Neural progenitor cell (in vitro differentiated cells): ENCODE measurements around the gene EHMT1. TPM values are rescaled to one million over a fixed set of nuclear protein-coding genes. Genes with fewer than 3 reads are reported as not detected.

Experiments used
- DNase-seq: peaks from one replicate; pipeline ENCODE4 v3.0.0-alpha.2; 2016; ENCODE audit warnings: low spot score
- H2AFZ ChIP-seq: fragments of 200-600 bp; sonication (generic); replicated peaks from 2 replicates; pipeline ENCODE4 v1.6.1; 2016; ENCODE audit warnings: antibody characterized with exemption
- H3F3A ChIP-seq: fragments of 200-600 bp; sonication (generic); 2 replicates; pipeline ENCODE4 v1.6.1; 2016; ENCODE audit warnings: antibody characterized with exemption, low read depth
- H3K27ac ChIP-seq: fragments of 200-600 bp; sonication (generic); 2 replicates; pipeline ENCODE4 v1.5.1; 2016; ENCODE audit warnings: mild to moderate bottlenecking
- H3K27me3 ChIP-seq: fragments of 200-600 bp; sonication (generic); 2 replicates; pipeline ENCODE4 v1.6.1; 2016; ENCODE audit warnings: mild to moderate bottlenecking, moderate library complexity
- H3K36me3 ChIP-seq: fragments of 200-600 bp; sonication (generic); 2 replicates; pipeline ENCODE4 v1.5.1; 2016
- H3K4me1 ChIP-seq: fragments of 200-600 bp; sonication (generic); 2 replicates; pipeline ENCODE4 v1.6.1; 2016; ENCODE audit warnings: mixed run types
- H3K4me2 ChIP-seq: fragments of 200-600 bp; sonication (generic); 2 replicates; pipeline ENCODE4 v1.6.1; 2016
- H3K4me3 ChIP-seq: fragments of 200-600 bp; sonication (generic); 2 replicates; pipeline ENCODE4 v1.5.1; 2016
- H3K79me2 ChIP-seq: fragments of 200-600 bp; sonication (generic); 2 replicates; pipeline ENCODE4 v1.6.1; 2016; ENCODE audit warnings: low read depth
- H3K9ac ChIP-seq: fragments of 200-600 bp; sonication (generic); 2 replicates; pipeline ENCODE4 v1.6.1; 2016
- H3K9me3 ChIP-seq: fragments of 200-600 bp; sonication (generic); 2 replicates; pipeline ENCODE4 v1.5.1; 2016; ENCODE audit warnings: low read depth
- H4K20me1 ChIP-seq: fragments of 200-600 bp; sonication (generic); 2 replicates; pipeline ENCODE4 v1.6.1; 2016; ENCODE audit warnings: low read depth
- H3K27ac Mint-ChIP-seq: 3 replicates; pipeline ENCODE4 v1.8.0; 2021; ENCODE audit warnings: mixed read lengths
- H3K27me3 Mint-ChIP-seq: 2 replicates; pipeline ENCODE4 v1.8.0; 2022; ENCODE audit warnings: low read depth, mild to moderate bottlenecking, inconsistent platforms, moderate library complexity, mixed read lengths; ENCODE audit not compliant: insufficient read depth
- H3K36me3 Mint-ChIP-seq: 3 replicates; pipeline ENCODE4 v1.8.0; 2021; ENCODE audit warnings: mixed read lengths
- H3K4me1 Mint-ChIP-seq: 3 replicates; pipeline ENCODE4 v1.8.0; 2021; ENCODE audit warnings: mixed read lengths
- H3K4me3 Mint-ChIP-seq: 3 replicates; pipeline ENCODE4 v1.8.0; 2021; ENCODE audit warnings: mild to moderate bottlenecking, moderate library complexity, mixed read lengths
- H3K9me3 Mint-ChIP-seq: 3 replicates; pipeline ENCODE4 v1.8.0; 2020; ENCODE audit warnings: mixed read lengths
- CTCF ChIP-seq: fragments of 200-600 bp; sonication (generic); IDR thresholded peaks from 2 replicates; pipeline ENCODE4 v1.5.1; 2017; ENCODE audit warnings: antibody characterized with exemption, mild to moderate bottlenecking
- EZH2 ChIP-seq: fragments of 200-600 bp; sonication (generic); IDR thresholded peaks from 2 replicates; pipeline ENCODE4 v1.6.1; 2017; ENCODE audit warnings: antibody characterized with exemption, mild to moderate bottlenecking, moderate library complexity
- EZH2phosphoT487 ChIP-seq: fragments of 200-600 bp; sonication (generic); IDR thresholded peaks from 2 replicates; pipeline ENCODE4 v1.6.1; 2017; ENCODE audit warnings: antibody characterized with exemption
- total RNA-seq: library from RNA; depleted of rRNA; stranded (reverse); fragments of >200 nt; gene quantifications from 2 replicates; pipeline ENCODE4 v1.2.3, GENCODE V29; 2015; ENCODE audit warnings: low replicate concordance

Gene EHMT1
- total RNA-seq, 1 donor from 2014 or later = 47.8 TPM

GRCh38 chr9:137603879-137604278 is 14.9 kb upstream of the EHMT1 start:
- Mint-ChIP-seq H3K27ac (no peak overlapping the region), H3K36me3 (no peaks in the 10 kb centered on the region), H3K27me3 (peaks cover 26% of the 10 kb centered on the region), H3K9me3 (no peaks in the 10 kb centered on the region), H3K4me3 (peak overlapping the region; percentile 76), H3K4me1 (peaks cover 27% of the 10 kb centered on the region)
- TF ChIP-seq EZH2phosphoT487 = no peak
- TF ChIP-seq CTCF = no peak
- no peak for TF ChIP-seq EZH2
- Histone ChIP-seq H3K9ac (no peak overlapping the region), H3K9me3 (no peaks in the 10 kb centered on the region), H4K20me1 (peaks cover 27% of the 10 kb centered on the region), H3K36me3 (no peaks in the 10 kb centered on the region), H3K27me3 (peaks cover 28% of the 10 kb centered on the region), H3K4me2 (no peak overlapping the region), H3K27ac (no peak overlapping the region), H2AFZ (no peak overlapping the region), H3K79me2 (peaks cover 3% of the 10 kb centered on the region), H3F3A (peaks cover 14% of the 10 kb centered on the region), H3K4me3 (no peak overlapping the region), H3K4me1 (peaks cover 14% of the 10 kb centered on the region)
- DNase-seq = no peak

- Mint-ChIP-seq H3K36me3 (no peaks in the 10 kb centered on the region), H3K9me3 (no peaks in the 10 kb centered on the region), H3K27ac (no peak overlapping the region), H3K4me3 (peak overlapping the region; percentile 76), H3K27me3 (peaks cover 29% of the 10 kb centered on the region), H3K4me1 (peaks cover 27% of the 10 kb centered on the region)
- H3K27ac ChIP-seq = no peak overlapping the region
- DNase-seq = peak; percentile 39
- H3F3A ChIP-seq = peaks cover 14% of the 10 kb centered on the region
- H3K9ac ChIP-seq = no peak overlapping the region
- peaks cover 3% of the 10 kb centered on the region for H3K79me2 ChIP-seq
- no peak overlapping the region for H2AFZ ChIP-seq
- peak overlapping the region; percentile 80 for H3K4me2 ChIP-seq
- H3K27me3 ChIP-seq = peaks cover 28% of the 10 kb centered on the region
- peaks cover 30% of the 10 kb centered on the region for H4K20me1 ChIP-seq
- H3K36me3 ChIP-seq = no peaks in the 10 kb centered on the region
- no peaks in the 10 kb centered on the region for H3K9me3 ChIP-seq
- TF ChIP-seq EZH2 = no peak
- no peak for TF ChIP-seq CTCF
- TF ChIP-seq EZH2phosphoT487 = no peak
- peaks cover 14% of the 10 kb centered on the region for H3K4me1 ChIP-seq
- peak overlapping the region; percentile 57 for H3K4me3 ChIP-seq
Measured at GRCh38 chr9:137604345-137605086, 14.3 kb upstream of the EHMT1 start.

GRCh38 chr9:137605121-137606004 is 13.4 kb upstream of the EHMT1 start, which contains the start of gene ARRDC1:
ARRDC1 (plus strand) TSS chr9:137605686; CDS start chr9:137605718, 32 bp downstream.
- H3K27me3 Mint-ChIP-seq = peaks cover 29% of the 10 kb centered on the region
- Histone ChIP-seq H4K20me1 (peaks cover 31% of the 10 kb centered on the region), H3K27me3 (peaks cover 28% of the 10 kb centered on the region), H3K36me3 (no peaks in the 10 kb centered on the region), H3K4me2 (peak within 1 kb of the TSS; percentile 99), H3K79me2 (peaks cover 3% of the 10 kb centered on the region), H2AFZ (peak within 1 kb of the TSS; percentile 92), H3K4me1 (peaks cover 14% of the 10 kb centered on the region), H3K27ac (no peak within 1 kb of the TSS), H3K9ac (peak within 1 kb of the TSS; percentile 21), H3K4me3 (peak within 1 kb of the TSS; percentile 63), H3K9me3 (no peaks in the 10 kb centered on the region), H3F3A (peaks cover 14% of the 10 kb centered on the region)
- no peaks in the 10 kb centered on the region for H3K36me3 Mint-ChIP-seq
- peaks cover 27% of the 10 kb centered on the region for H3K4me1 Mint-ChIP-seq
- H3K9me3 Mint-ChIP-seq = no peaks in the 10 kb centered on the region
- no peak within 1 kb of the TSS for H3K27ac Mint-ChIP-seq
- no peak for TF ChIP-seq CTCF
- TF ChIP-seq EZH2 = no peak
- TF ChIP-seq EZH2phosphoT487 = no peak
- peak; percentile 96 for DNase-seq
- H3K4me3 Mint-ChIP-seq = peak within 1 kb of the TSS; percentile 82
